Measurements from ENCODE around the gene ATP8A1.

- TF ChIP-seq MAX (IDR thresholded peaks at IDR 0.05) (no peak), TAF1 (IDR thresholded peaks at IDR 0.05; ENCODE audit: low read depth) (no peak), CEBPB (IDR thresholded peaks at IDR 0.05) (no peak), YY1 (IDR thresholded peaks at IDR 0.05; ENCODE audit: low read depth) (no peak), RAD21 (IDR thresholded peaks at IDR 0.05; ENCODE audit: low read depth) (no peak)
Observed at GRCh38 chr4:42417550-42417949, 239.4 kb downstream of the ATP8A1 start.
